T-helper 2 cell treated with Interferon-gamma antibody and Interleukin-4, amounts not matched to agents 100 ng/mL and 5 ng/mL, for 36 hours (primary cell): ENCODE data around the gene RNPS1. TPM values are rescaled to one million over a fixed set of nuclear protein-coding genes. Genes with fewer than 3 reads are reported as not detected.
"Not testable (repeated sequence)": the region's sequence is repeated elsewhere in the genome, so short reads cannot be mapped to it uniquely, and the experiment has no call there.

Experiments
- intact Hi-C: fragments of 100-400 bp; cut with micrococcal nuclease; formaldehyde crosslinking; loops from one replicate; pipeline ENCODE4 v1.15.1; 2023
- total RNA-seq: library from RNA; stranded (reverse); gene quantifications from 2 replicates; pipeline ENCODE4 v1.2.3, GENCODE V29; 2022

RNPS1 gene
- total RNA-seq, 1 donor from 2014 or later = 307 TPM

- intact Hi-C loops = not testable (repeated sequence)
Measured at GRCh38 chr16:2258530-2258929, 9.4 kb downstream of the RNPS1 start.

GRCh38 chr16:2257726-2258125, 10.2 kb downstream of the RNPS1 start:
- intact Hi-C loops = no loop called here

GRCh38 chr16:2256531-2257140, 11.3 kb downstream of the RNPS1 start:
- intact Hi-C loops = no loop called here

- intact Hi-C loops = loop anchor here (5.0 kb wide), 1 partner anchor 41 kb away; the partner anchor contains the start of genes BRICD5 and PGP
Measured at GRCh38 chr16:2253293-2253692, 14.6 kb downstream of the RNPS1 start.

GRCh38 chr16:2252806-2253148, 15.1 kb downstream of the RNPS1 start:
- intact Hi-C loops = loop anchor here (5.0 kb wide), 1 partner anchor 40 kb away; the partner anchor contains the start of genes BRICD5 and PGP

GRCh38 chr16:2251296-2252111, 16.4 kb downstream of the RNPS1 start, which contains the start of gene ECI1:
TSS of gene ECI1 (minus strand) at chr16:2251587. CDS start at chr16:2251566, 21 bp downstream.
- intact Hi-C loops = loop anchor here (2.0 to 5.0 kb wide), 2 partner anchors 29 to 39 kb away; partner anchors contain the start of genes BRICD5, E4F1 and PGP

GRCh38 chr16:2250652-2251295, 17.2 kb downstream of the RNPS1 start:
- intact Hi-C loops = loop anchor here (2.0 to 5.0 kb wide), 2 partner anchors 28 to 38 kb away; partner anchors contain the start of genes BRICD5, E4F1 and PGP

- intact Hi-C loops = no loop called here
Measured at GRCh38 chr16:2246301-2246885, 21.5 kb downstream of the RNPS1 start.

- intact Hi-C loops = no loop called here
Measured at GRCh38 chr16:2244926-2245795, 22.8 kb downstream of the RNPS1 start.

GRCh38 chr16:2244301-2244700, 23.6 kb downstream of the RNPS1 start:
- intact Hi-C loops = no loop called here

- intact Hi-C loops = no loop called here
Measured at GRCh38 chr16:2243781-2244180, 24.1 kb downstream of the RNPS1 start.

- intact Hi-C loops = no loop called here
Measured at GRCh38 chr16:2243031-2243528, 24.8 kb downstream of the RNPS1 start.

GRCh38 chr16:2242598-2242997, 25.3 kb downstream of the RNPS1 start:
- intact Hi-C loops = no loop called here

GRCh38 chr16:2240331-2240730, 27.6 kb downstream of the RNPS1 start:
- intact Hi-C loops = not testable (repeated sequence)

- intact Hi-C loops = no loop called here
Measured at GRCh38 chr16:2238838-2239675, 28.9 kb downstream of the RNPS1 start.

GRCh38 chr16:2238150-2238837, 29.6 kb downstream of the RNPS1 start:
- intact Hi-C loops = no loop called here

- intact Hi-C loops = no loop called here
Measured at GRCh38 chr16:2237493-2238149, 30.3 kb downstream of the RNPS1 start.

GRCh38 chr16:2237102-2237482, 30.8 kb downstream of the RNPS1 start:
- intact Hi-C loops = no loop called here
